Globus pallidus (tissue), 1 donor: ENCODE measurements around the gene TSPAN6.

ENCODE experiments used
- DNase-seq: peaks from one replicate; pipeline ENCODE4 v3.0.0-alpha.2; 2015; ENCODE audit warnings: low spot score

TSPAN6 gene

DNA sequence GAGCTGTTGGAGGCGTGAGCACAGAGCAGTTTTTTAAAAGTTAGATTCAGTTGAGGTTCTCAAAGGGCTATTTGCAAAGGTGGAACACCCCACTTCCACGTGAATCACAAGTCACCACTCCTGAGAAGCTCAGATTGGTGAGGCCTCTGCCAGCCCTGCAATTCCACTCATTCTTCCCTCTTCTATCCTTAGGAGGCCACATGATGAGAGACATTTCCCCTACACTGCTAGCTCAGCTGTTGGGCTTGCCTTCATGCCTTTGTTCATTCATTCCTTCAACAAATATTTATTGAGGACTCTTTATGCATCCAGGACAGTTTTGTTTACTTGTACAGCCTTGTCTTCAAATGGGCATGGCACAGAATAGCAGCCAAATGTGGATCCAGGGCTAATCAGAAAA is 11.1 kb upstream of the TSPAN6 start:
- DNase-seq = no peak

DNA sequence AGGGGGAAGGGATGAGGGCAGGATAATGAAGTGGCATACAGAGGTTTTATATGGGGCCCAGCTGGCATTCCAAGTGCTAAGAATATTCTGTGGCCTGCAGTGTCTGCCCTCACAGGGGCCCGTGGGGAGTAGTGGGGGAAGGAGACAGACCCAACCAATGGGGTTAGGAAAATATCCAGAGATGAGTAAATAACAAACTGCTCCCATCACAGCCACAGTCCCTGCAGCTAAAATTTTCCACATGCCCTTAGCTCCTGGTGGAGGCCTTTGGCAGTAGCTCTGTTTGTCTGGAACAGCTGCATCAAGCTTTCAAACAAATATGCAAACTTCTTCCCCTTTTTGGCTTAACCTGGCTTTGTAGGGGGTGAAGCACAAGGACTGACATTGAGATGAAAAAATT is 10.5 kb upstream of the TSPAN6 start:
- DNase-seq = no peak

DNA sequence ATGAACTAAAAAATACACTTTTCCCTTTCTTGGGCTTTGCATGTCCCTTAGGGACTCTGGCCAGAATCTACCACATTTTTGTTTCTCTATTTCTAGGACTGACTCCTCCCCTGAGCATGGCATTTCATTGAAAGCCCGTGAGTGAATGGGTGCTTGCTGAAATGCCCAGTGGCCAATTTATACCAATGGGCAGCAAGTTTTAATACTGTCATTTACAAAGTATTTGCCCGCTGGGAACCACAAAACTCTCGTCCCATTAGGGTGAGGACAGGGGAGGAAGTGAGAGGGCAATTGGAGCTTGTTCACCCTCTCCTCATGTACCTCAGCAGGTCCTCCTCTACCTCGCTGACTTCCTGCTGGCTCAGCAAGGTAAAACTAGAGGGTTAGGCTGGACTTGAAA is 8.5 kb upstream of the TSPAN6 start:
- no peak for DNase-seq

DNA sequence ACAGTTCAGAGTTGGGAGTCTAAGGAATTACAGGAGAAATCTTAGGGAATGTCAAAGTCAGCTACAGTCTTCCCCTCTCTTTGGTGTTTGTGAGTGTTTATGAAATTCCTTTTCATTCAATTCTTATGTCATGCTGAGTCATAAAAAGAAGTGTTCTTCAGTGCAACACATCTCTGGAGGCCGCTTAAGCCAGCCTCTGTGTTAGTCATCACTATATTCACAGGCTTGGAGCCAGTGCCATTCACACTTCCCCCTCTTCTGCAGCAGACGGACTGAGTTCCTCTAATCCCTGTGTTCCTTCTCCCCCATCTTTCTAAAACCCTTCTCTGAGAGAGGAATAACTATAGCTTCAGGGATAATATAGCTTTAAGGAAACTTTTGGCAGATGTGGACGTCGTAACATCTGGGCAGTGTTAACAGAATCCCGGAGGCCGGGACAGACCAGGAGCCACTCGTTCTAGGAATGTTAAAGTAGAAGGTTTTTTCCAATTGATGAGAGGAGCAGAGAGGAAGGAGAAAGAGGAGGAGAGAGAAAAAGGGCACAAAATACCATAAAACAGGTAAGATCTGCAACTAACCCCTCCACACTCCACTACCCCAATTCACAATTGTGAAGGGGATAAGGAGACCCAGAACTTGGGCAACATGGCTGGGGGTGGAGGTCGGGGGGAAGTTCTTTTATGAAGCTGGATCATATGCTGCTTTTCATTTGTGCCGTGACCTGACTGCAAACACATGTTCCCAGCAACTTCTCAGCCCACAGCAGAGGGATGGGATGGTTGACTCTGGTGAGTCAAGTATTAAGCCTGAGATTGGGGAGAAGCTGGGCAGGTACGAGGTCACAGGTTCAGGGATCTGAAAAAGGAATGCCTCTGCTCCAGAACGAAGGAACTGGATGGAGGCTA is 7.6 kb upstream of the TSPAN6 start, which contains the start of gene SRPX2:
Gene SRPX2, plus strand, starts transcription at position 244 of the 905 bp plus-strand sequence. CDS start 2,124 bp downstream, outside the sequence.
- no peak for DNase-seq

DNA sequence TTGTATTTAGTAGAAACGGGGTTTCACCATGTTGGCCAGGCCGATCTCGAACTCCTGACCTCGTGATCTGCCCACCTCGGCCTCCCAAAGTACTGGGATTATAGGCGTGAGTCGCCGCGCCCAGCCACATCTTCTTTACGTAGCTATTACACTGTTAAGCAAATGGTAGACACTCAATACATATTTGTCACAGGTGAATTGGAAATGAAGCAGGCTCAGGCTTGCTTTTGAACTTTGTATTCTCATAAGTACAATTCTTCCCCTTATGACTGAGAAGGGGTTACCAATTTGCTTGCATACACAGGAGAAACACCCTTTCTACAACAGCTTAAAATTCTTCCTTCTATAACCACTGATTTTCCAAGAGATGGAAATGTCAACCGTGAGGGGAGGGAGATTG is 6.6 kb upstream of the TSPAN6 start:
- no peak for DNase-seq

DNA sequence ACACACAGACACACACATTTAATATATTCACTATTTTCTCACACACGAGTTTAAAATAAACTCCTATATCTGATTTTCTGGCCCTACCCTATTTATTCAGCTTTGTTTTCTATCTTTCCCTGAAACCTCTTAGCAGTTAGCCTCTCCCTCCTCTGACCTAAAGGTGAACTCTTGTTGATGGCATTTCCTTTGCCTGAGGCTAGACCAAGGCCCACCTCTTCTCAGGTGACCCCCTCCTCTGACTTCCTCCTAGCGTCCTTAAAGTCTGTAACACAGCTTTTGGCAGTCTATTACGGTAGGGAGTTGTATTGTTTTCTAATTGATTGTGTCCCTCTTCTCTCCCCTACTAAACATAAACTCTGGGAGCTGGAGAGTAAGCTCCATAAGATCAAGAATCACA is 5.7 kb upstream of the TSPAN6 start:
- no peak for DNase-seq

DNA sequence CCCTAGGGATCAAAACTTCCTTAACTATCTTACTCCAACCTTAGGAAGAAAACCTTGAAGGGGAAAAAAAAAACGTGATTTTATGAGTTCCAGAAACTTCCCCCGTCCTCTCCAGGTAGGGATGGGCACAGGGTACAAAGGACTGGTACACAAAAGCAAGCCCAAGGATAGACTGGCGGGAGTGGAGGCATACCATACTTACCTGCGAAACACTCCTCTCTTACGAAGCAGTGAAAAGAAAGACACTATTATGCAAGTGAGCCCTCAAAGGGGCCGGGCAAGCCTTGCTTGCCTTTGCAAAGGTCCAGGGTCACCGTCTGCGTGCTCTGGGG is 651 bp downstream of the TSPAN6 start:
- DNase-seq = no peak

DNA sequence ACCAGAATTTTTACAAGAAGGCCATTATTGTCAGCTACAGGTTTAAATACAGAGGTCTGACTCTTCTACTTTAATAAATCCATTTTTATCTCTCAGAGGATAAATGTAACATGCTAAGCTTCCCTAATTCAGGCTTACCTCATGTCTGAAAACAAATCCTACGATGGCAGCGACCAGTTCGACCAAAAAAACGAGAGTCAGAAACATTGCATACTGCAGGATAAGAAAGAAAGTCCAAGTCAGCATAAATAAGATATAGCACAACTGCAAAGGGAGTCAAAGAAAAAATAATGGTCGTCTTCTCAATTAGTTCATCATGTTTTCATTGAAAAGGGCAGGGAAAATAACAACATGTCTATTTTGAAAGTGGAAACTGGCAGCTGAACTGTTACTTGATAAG is 1.6 kb downstream of the TSPAN6 start:
- no peak for DNase-seq

DNA sequence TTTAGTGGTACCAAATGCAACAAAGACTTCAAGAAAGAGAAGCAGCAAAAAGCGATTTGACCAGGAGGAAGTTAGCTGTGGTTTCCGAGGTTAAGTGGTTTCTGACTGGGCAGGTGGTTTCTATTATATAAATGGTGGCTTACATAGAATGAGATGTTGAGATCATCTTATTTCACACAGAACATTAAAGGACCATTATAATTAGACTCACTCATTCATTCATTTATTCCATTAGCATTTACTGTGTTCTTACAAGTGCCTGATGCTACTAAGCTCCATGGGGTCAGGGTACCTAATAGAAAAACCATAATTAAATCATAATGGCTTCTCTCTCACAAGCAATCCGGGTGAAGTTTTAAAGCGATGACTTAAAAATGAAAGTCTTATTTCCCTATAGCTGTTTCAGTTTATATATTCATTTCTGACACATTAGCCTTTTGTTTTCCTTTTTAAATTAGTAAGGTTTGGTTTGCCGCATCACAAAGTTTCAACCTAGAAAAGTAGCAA is 10.6 kb downstream of the TSPAN6 start:
- DNase-seq = no peak

DNA sequence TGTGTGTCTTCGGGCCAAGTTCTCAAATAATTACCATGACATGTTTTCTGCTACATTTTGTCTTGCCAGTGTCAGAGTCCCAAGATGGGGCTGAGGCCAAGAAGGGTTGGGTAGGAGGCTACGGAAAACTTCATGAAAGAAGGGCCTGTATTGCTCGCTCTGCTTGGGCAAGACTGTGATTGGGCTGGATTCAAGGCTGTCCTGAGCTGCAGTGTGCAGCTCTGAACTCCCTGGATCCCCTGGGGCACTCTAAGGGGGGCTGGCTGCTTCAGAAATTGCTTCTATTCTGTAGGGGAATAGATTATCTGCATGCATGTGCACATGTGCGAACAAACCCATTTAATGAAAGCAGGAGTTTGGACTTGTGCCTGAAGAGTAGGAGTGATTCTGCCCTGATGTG is 13.6 kb downstream of the TSPAN6 start:
- no peak for DNase-seq

DNA sequence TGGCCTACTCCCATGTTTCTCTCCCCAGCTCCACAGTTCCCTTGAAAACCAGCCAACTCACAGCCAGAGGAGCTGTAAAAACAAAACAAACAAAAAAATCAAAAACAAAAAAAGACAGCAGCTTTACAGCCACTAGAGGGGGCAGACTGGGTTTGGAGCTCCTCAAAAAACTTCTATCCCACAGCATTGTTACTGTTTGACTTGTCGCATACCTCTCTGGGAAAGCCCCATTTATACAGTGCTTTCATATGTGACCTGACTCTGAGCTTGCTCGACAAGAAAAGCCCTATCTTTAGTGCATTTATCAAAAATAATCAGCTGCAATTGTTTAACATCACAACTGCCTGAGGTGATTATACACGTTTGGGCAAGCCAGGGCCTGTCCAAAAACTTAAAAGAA is 21.6 kb downstream of the TSPAN6 start:
- DNase-seq = no peak

DNA sequence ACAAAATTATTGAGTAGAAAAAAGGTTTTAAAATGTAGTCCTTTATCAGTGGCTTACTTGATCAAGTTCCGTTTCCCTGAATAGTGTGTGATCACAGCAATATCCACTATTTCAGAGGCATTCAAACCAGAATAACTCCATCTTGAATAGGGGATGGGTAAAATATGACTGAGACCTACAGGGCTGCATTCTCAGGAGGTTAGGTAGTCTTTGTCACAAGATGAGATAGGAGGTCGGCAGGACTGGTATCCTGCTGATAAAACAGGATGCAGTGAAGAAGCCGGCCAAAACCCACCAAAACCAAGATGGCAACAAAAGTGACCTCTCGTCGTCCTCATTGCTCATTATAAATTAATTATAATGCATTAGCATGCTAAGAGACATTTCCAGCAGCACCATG is 24.7 kb downstream of the TSPAN6 start:
- DNase-seq = no peak

DNA sequence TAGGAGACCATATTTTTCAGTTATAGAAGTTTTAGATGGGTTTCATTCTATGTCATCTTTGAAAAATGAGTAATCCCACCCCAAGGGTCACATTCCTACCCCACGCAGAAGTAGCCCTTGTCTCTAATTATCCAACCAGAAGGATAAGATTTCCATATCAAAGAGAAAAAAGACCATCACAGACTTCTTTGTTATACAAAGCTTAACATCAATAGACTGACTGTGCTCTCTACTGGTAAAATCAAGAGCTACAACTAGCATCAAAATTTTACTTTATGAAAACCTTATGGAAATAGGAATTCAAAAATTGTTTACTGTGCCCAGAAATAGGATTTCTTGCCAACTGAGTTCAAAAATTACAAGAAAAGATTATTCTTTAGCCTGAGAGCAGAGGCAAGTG is 27.0 kb downstream of the TSPAN6 start:
- DNase-seq = no peak

DNA sequence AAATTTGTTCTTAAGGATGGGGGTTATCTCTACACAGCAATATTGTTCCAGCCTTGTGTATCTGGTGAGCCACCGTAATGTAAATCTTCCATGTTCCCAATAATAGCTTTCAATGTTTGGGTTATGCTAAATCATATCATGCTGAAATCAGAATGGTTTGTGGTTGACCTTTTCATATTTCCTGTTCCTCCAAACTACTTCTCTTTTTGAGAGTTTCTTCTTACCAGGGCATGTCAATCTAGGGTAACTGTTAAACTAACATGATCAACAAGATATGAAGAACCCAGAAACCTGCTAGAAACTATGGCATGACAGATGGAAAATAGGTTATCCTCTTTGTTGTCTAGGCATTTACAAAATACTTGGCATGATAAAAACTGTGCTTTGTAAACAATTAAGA is 29.9 kb downstream of the TSPAN6 start:
- no peak for DNase-seq

DNA sequence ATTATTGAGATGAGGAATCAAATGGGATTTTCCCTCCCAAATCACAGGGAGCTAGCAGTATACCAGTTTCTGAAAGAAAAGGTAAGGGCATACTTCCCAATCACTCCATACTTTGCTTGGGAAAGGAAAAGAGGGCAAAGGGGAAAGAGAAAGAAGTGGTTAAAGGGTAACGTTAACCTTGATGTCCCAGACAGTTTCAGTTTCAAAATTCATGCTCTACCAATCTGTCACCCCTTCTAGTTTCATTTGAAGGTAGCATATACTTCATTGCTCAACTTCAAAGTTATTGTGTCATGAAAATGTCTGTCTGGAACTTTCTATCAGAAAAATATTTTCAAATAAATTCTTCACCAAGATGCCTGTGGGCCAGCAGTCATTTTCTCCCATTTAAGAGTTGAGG is 35.8 kb downstream of the TSPAN6 start:
- DNase-seq = no peak

DNA sequence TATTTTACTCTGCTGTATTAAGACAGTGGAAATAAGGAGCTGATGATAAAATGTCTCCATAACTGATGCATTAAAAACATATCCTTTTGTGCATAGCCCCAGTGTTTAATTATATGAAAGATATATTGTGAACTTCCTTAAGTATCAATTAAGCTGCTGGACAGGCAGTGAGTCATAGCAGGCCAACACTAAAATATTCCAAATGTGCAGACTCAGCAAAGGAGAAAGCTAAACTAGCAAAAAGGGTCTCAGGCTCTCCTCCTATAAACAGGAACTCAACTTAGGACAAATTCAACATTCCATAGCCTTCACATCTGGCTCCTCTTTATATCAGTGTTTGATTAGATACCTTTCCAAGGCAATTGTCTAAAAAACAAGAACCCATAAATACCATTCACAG is 36.3 kb downstream of the TSPAN6 start:
- DNase-seq = no peak

DNA sequence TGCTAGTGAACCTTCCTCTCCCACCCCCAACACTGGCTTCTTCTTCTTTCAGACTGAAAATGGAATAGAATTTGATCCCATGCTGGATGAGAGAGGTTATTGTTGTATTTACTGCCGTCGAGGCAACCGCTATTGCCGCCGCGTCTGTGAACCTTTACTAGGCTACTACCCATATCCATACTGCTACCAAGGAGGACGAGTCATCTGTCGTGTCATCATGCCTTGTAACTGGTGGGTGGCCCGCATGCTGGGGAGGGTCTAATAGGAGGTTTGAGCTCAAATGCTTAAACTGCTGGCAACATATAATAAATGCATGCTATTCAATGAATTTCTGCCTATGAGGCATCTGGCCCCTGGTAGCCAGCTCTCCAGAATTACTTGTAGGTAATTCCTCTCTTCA is 37.1 kb downstream of the TSPAN6 start:
- DNase-seq = no peak

DNA sequence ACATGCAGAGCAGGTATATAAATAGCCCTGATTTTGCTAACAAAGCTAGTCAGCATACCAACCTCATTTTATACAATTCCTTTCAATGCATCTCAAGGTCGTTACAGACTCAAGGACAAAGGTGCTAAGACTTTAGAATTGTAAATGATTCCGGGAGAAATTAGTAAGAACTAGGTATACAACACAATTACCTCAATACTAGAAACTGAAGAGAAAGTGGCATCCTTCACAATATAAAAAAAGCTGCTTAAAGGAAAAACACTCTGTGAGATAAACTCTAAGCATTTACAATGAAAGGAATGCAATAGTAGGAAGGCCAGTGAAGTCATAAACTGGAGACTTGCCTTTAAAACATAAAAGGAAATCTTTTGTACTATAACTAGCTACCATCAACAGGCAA is 40.0 kb downstream of the TSPAN6 start:
- no peak for DNase-seq

DNA sequence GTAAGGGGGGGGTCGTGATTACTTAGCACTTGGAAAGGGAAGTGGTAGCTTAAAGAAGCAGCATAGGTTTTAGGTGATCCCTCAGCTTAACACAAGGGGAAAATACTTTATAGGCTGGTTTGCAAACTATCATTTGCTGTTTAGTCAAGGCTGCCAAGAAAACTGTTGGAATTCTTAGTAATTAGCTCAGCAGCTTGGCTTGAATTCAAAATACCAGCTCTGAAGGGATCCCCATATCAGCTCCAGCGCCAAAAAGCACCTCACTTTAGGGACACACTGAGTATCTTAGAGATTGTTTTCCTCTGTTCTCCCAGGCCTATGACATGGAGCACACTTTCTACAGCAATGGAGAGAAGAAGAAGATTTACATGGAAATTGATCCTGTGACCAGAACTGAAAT is 43.0 kb downstream of the TSPAN6 start:
- no peak for DNase-seq

DNA sequence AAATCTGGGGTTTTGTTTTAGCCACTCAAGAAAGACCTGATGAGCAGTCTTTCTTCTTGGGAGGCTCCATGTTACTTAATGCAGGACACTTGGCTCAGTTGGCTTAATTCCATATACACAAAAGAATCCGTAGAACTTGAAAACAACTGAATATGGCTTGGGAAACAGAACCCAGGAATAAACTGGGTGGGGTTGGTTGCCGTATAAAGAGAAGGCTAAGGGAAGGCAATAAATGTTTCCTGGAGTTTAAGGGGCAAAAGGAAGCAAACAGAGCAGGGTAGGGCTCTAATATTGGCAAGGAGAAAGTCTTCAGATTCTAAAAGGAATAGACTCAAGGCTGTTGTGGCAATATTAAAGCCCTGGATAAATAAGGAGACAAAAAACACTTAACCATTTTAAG is 43.5 kb downstream of the TSPAN6 start:
- DNase-seq = no peak

DNA sequence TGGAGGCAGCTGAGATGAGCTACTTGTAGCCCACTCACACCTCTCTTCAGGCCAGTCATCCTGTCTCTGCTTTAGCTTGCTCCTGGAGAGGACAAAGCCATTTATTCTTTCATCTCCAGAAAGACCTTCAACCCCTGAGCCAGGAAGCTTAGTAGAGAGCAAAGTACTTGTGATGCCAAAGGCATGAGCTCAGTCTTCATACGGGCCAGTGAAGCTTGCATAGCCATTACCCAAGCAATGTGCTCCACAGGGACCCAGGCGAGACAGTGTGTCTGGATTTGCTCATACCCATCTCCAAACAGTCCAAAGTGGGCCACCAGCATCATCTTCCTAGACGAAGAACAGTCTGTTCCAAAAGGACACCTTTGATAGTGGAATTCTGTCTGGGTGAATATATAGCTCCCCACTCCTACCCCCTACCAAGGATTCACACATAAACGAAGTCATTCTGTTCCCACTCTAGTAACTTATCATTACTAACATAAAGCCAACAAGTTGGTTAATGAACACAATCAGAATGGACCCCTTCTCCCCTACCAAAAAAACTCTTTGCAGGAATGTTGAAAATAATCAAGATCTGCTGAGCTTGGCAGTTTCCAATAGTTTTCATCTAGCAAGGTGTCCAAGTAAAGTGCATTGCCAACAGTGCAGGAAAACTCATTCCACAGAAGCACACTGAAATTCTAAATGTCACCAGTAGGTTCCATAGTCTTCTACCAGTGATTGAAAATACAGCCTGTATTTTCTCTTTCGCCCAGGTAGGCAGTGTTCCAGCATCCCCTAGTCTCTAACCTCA is 45.2 kb downstream of the TSPAN6 start:
- DNase-seq = no peak

DNA sequence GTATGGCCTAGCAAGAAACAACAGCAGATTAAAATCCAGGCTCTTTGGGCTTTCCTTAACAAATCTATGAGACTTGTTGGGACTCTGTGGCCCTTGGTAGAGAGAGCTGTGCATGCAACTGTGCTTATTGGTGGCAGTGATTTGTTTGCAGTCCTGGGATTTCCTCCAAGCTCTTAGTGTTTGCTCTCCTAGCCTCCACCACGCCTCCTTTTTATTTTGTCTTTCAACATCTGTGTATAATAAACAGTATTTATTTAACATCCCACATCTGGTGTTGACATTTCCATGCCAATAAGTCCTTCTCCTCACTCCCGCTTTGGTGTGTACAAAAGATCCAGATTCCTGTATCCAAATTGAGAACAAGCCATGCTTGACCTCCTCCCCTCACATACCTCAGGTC is 48.7 kb downstream of the TSPAN6 start:
- DNase-seq = no peak

DNA sequence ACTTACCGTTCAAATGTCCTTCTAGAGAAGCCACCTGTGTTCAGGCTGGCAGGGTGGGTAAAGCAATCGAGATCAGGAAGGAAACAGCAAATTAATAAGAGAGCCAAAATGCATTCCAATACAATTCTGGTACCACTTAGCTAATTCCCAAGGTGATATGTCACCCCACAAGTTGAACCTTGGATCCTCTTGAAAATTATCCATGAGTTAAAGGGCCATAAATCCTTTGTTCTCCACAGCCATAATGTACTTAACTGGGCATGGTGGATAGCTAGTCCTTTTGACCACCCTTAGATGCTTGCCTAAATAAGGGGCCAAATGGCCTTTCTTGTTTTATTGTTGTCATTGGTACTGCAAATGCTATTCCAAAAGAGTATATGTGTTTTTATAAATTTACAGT is 49.9 kb downstream of the TSPAN6 start:
- DNase-seq = no peak
